HEK293 (cell line): ENCODE measurements around the gene BTBD19.

ENCODE experiments used
- HIC1 ChIP-seq: fragments of 450-650 bp; formaldehyde crosslinking; IDR thresholded peaks from 2 replicates; pipeline ENCODE4 v1.5.1; 2016; ENCODE audit warnings: missing biosample characterization, missing genetic modification characterization
- HOXD13 ChIP-seq: sonication (generic); formaldehyde crosslinking; IDR thresholded peaks from 2 replicates; pipeline ENCODE4 v1.8.0; 2022; ENCODE audit warnings: missing genetic modification reagents, borderline replicate concordance
- KLF10 ChIP-seq: fragments of 450-650 bp; IDR thresholded peaks from 2 replicates; pipeline ENCODE4 v1.5.1; 2018; ENCODE audit warnings: missing biosample characterization, mild to moderate bottlenecking, missing genetic modification characterization
- KLF8 ChIP-seq: fragments of 450-650 bp; formaldehyde crosslinking; IDR thresholded peaks from 2 replicates; pipeline ENCODE4 v1.5.1; 2016; ENCODE audit warnings: missing biosample characterization, missing genetic modification characterization
- KLF9 ChIP-seq: fragments of 450-650 bp; formaldehyde crosslinking; IDR thresholded peaks from 2 replicates; pipeline ENCODE4 v1.5.1; 2016; ENCODE audit warnings: missing biosample characterization, missing genetic modification characterization, low read depth
- MEIS1 ChIP-seq: sonication (generic); formaldehyde crosslinking; IDR thresholded peaks from 2 replicates; pipeline ENCODE4 v1.8.1; 2022; ENCODE audit warnings: missing genetic modification reagents, mild to moderate bottlenecking, borderline replicate concordance
- OVOL3 ChIP-seq: fragments of 450-650 bp; formaldehyde crosslinking; IDR thresholded peaks from 2 replicates; pipeline ENCODE4 v1.5.1; 2016; ENCODE audit warnings: missing biosample characterization, missing genetic modification characterization
- PRDM1 ChIP-seq: fragments of 450-650 bp; formaldehyde crosslinking; IDR thresholded peaks from 2 replicates; pipeline ENCODE4; 2016; ENCODE audit warnings: missing biosample characterization, missing genetic modification characterization
- YY2 ChIP-seq: fragments of 450-650 bp; formaldehyde crosslinking; IDR thresholded peaks from 2 replicates; pipeline ENCODE4 v1.5.1; 2016; ENCODE audit warnings: missing biosample characterization, missing genetic modification characterization
- ZBTB10 ChIP-seq: fragments of 450-650 bp; formaldehyde crosslinking; IDR thresholded peaks from 2 replicates; pipeline ENCODE4 v1.5.1; 2016; ENCODE audit warnings: missing biosample characterization, missing genetic modification characterization
- ZBTB20 ChIP-seq: fragments of 450-650 bp; formaldehyde crosslinking; IDR thresholded peaks from 2 replicates; pipeline ENCODE4 v1.5.1; 2016; ENCODE audit warnings: missing biosample characterization, missing genetic modification characterization
- ZNF132 ChIP-seq: fragments of 450-650 bp; formaldehyde crosslinking; IDR thresholded peaks from 2 replicates; pipeline ENCODE4 v1.5.1; 2017; ENCODE audit warnings: missing biosample characterization, missing genetic modification characterization, borderline replicate concordance
- ZNF155 ChIP-seq: fragments of 450-650 bp; formaldehyde crosslinking; IDR thresholded peaks from 2 replicates; pipeline ENCODE4 v1.5.1; 2016; ENCODE audit warnings: missing biosample characterization, missing genetic modification characterization
- ZNF16 ChIP-seq: fragments of 450-650 bp; formaldehyde crosslinking; IDR thresholded peaks from 2 replicates; pipeline ENCODE4 v1.5.1; 2016; ENCODE audit warnings: low read depth, missing biosample characterization, missing genetic modification characterization
- ZNF169 ChIP-seq: fragments of 450-650 bp; formaldehyde crosslinking; IDR thresholded peaks from 2 replicates; pipeline ENCODE4 v1.5.1; 2016; ENCODE audit warnings: missing biosample characterization, missing genetic modification characterization
- ZNF202 ChIP-seq: fragments of 450-650 bp; formaldehyde crosslinking; IDR thresholded peaks from 2 replicates; pipeline ENCODE4 v1.5.1; 2016; ENCODE audit warnings: missing biosample characterization, missing genetic modification characterization, borderline replicate concordance
- ZNF211 ChIP-seq: fragments of 450-650 bp; formaldehyde crosslinking; IDR thresholded peaks from 2 replicates; pipeline ENCODE4 v1.5.1; 2016; ENCODE audit warnings: low read depth, missing biosample characterization, missing genetic modification characterization
- ZNF26 ChIP-seq: fragments of 450-650 bp; formaldehyde crosslinking; IDR thresholded peaks from 2 replicates; pipeline ENCODE4 v1.5.1; 2016; ENCODE audit warnings: missing biosample characterization, missing genetic modification characterization
- ZNF292 ChIP-seq: fragments of 450-650 bp; formaldehyde crosslinking; IDR thresholded peaks from 2 replicates; pipeline ENCODE4 v1.5.1; 2016; ENCODE audit warnings: low read depth, missing biosample characterization, missing genetic modification characterization, borderline replicate concordance
- ZNF302 ChIP-seq: fragments of 450-650 bp; formaldehyde crosslinking; IDR thresholded peaks from 2 replicates; pipeline ENCODE4 v1.5.1; 2016; ENCODE audit warnings: missing biosample characterization, missing genetic modification characterization, low read depth
- ZNF341 ChIP-seq: fragments of 450-650 bp; formaldehyde crosslinking; IDR thresholded peaks from 2 replicates; pipeline ENCODE4; 2016; ENCODE audit warnings: low read depth, missing biosample characterization, missing genetic modification characterization
- ZNF433 ChIP-seq: fragments of 450-650 bp; formaldehyde crosslinking; IDR thresholded peaks from 2 replicates; pipeline ENCODE4 v1.5.1; 2016; ENCODE audit warnings: missing biosample characterization, missing genetic modification characterization, low read depth
- ZNF48 ChIP-seq: fragments of 450-650 bp; formaldehyde crosslinking; IDR thresholded peaks from 2 replicates; pipeline ENCODE4 v1.5.1; 2016; ENCODE audit warnings: missing biosample characterization, missing genetic modification characterization
- ZNF488 ChIP-seq: fragments of 450-650 bp; formaldehyde crosslinking; IDR thresholded peaks from 2 replicates; pipeline ENCODE4 v1.5.1; 2016; ENCODE audit warnings: missing biosample characterization, missing genetic modification characterization
- ZNF510 ChIP-seq: fragments of 450-650 bp; formaldehyde crosslinking; IDR thresholded peaks from 2 replicates; pipeline ENCODE4 v1.5.1; 2018; ENCODE audit warnings: mild to moderate bottlenecking, missing genetic modification characterization, missing biosample characterization; ENCODE audit not compliant: insufficient replicate concordance
- ZNF521 ChIP-seq: fragments of 450-650 bp; formaldehyde crosslinking; IDR thresholded peaks from 2 replicates; pipeline ENCODE4 v1.5.1; 2017; ENCODE audit warnings: missing biosample characterization, mild to moderate bottlenecking, missing genetic modification characterization
- ZNF580 ChIP-seq: fragments of 450-650 bp; formaldehyde crosslinking; IDR thresholded peaks from 2 replicates; pipeline ENCODE4 v1.5.1; 2016; ENCODE audit warnings: missing biosample characterization, missing genetic modification characterization
- ZNF658 ChIP-seq: fragments of 450-650 bp; formaldehyde crosslinking; IDR thresholded peaks from 2 replicates; pipeline ENCODE4; 2016; ENCODE audit warnings: missing biosample characterization, missing genetic modification characterization
- ZNF76 ChIP-seq: fragments of 450-650 bp; formaldehyde crosslinking; IDR thresholded peaks from 2 replicates; pipeline ENCODE4; 2016; ENCODE audit warnings: low read depth, missing biosample characterization, missing genetic modification characterization, borderline replicate concordance
- ZNF830 ChIP-seq: fragments of 450-650 bp; IDR thresholded peaks from 2 replicates; pipeline ENCODE4 v1.5.0; 2018; ENCODE audit warnings: missing biosample characterization, missing genetic modification characterization, low read depth, mild to moderate bottlenecking, moderate library complexity
- ZNF837 ChIP-seq: fragments of 450-650 bp; formaldehyde crosslinking; IDR thresholded peaks from 2 replicates; pipeline ENCODE4 v1.5.1; 2016; ENCODE audit warnings: missing biosample characterization, missing genetic modification characterization
- TF ChIP-seq, protein P1 (sequence below): fragments of 450-650 bp; formaldehyde crosslinking; IDR thresholded peaks from 2 replicates; pipeline ENCODE4; 2016; ENCODE audit warnings: missing biosample characterization, missing genetic modification characterization

Gene BTBD19

GRCh38 chr1:44775078-44775929 lies 33.0 kb upstream of the BTBD19 start, which contains the start of gene RPS8 (continued):
- no peak for TF ChIP-seq HIC1 (tag by site-specific recombination)
- TF ChIP-seq ZNF302 (tag by site-specific recombination), result no peak
- no peak for TF ChIP-seq ZNF48 (tag by site-specific recombination)
- TF ChIP-seq, protein P1, sequence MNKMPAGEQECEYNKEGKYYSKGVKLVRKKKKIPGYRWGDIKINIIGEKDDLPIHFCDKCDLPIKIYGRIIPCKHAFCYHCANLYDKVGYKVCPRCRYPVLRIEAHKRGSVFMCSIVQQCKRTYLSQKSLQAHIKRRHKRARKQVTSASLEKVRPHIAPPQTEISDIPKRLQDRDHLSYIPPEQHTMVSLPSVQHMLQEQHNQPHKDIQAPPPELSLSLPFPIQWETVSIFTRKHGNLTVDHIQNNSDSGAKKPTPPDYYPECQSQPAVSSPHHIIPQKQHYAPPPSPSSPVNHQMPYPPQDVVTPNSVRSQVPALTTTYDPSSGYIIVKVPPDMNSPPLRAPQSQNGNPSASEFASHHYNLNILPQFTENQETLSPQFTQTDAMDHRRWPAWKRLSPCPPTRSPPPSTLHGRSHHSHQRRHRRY, result peak; percentile 47; the same call in 1 of the 2 replicates
- no peak for TF ChIP-seq YY2
- no peak for TF ChIP-seq MEIS1 (CRISPR knock-in tag)
- no peak for TF ChIP-seq ZNF169
- TF ChIP-seq KLF8 (tag by site-specific recombination), result peak; percentile 94
- no peak for TF ChIP-seq ZNF155 (tag by site-specific recombination)
- TF ChIP-seq ZNF488 (tag by site-specific recombination), result no peak
- no peak for TF ChIP-seq ZNF830
- no peak for TF ChIP-seq ZNF510 (tag by site-specific recombination)
- TF ChIP-seq KLF10 (tag by site-specific recombination), result peak; percentile 85
- no peak for TF ChIP-seq ZNF132 (tag by site-specific recombination)
- no peak for TF ChIP-seq ZNF658 (tag by site-specific recombination)
- no peak for TF ChIP-seq ZBTB10
- peak; percentile 88 for TF ChIP-seq ZNF76
- no peak for TF ChIP-seq ZNF837 (tag by site-specific recombination)
- no peak for TF ChIP-seq ZNF292 (tag by site-specific recombination)
- no peak for TF ChIP-seq ZNF211 (tag by site-specific recombination)
- TF ChIP-seq KLF9 (tag by site-specific recombination), result peak; percentile 88
- no peak for TF ChIP-seq ZNF26
- no peak for TF ChIP-seq ZNF16 (tag by site-specific recombination)
- 0 out of 2 replicates have a peak, but pooled peaks have one; percentile 11 for TF ChIP-seq ZNF341 (tag by site-specific recombination)
- TF ChIP-seq ZNF202 (tag by site-specific recombination), result no peak
- no peak for TF ChIP-seq OVOL3 (tag by site-specific recombination)
- peak; percentile 85; the same call in 1 of the 2 replicates for TF ChIP-seq HOXD13 (CRISPR knock-in tag)
- no peak for TF ChIP-seq ZNF521
- no peak for TF ChIP-seq PRDM1
- TF ChIP-seq ZBTB20 (tag by site-specific recombination), result peak; percentile 52; the same call in 1 of the 2 replicates
- no peak for TF ChIP-seq ZNF433 (tag by site-specific recombination)
- 0 out of 2 replicates have a peak, but pooled peaks have one; percentile 40 for TF ChIP-seq ZNF580 (tag by site-specific recombination)
